Activated naive CD8-positive, alpha-beta T cell treated with anti-CD3 and anti-CD28 coated beads, Interleukin-2, amount 50 U/mL, for 24 hours (primary cell): ENCODE data around the gene TICAM1.
A peak's percentile ranks its signal among the peaks of the same experiment; 100 is the strongest.
"Not testable (repeated sequence)": the region's sequence is repeated elsewhere in the genome, so short reads cannot be mapped to it uniquely, and the experiment has no call there.

Experiments used
- ATAC-seq: fragments of 150-1000 bp; cut with Tn5 transposase; one replicate; pipeline ENCODE4 v1.10.0; 2021
- DNase-seq: peaks from one replicate; pipeline ENCODE4 v3.0.0; 2021
- H3K27ac Mint-ChIP-seq: one replicate; pipeline ENCODE4 v1.8.0; 2021; ENCODE audit warnings: mild to moderate bottlenecking, mixed read lengths
- H3K27me3 Mint-ChIP-seq: one replicate; pipeline ENCODE4 v1.8.0; 2021; ENCODE audit warnings: mixed read lengths
- H3K36me3 Mint-ChIP-seq: one replicate; pipeline ENCODE4 v1.8.0; 2021; ENCODE audit warnings: low read depth, mixed read lengths
- H3K4me1 Mint-ChIP-seq: one replicate; pipeline ENCODE4 v1.8.0; 2021; ENCODE audit warnings: mixed read lengths
- H3K4me3 Mint-ChIP-seq: one replicate; pipeline ENCODE4 v1.8.0; 2021; ENCODE audit warnings: mild to moderate bottlenecking, moderate library complexity, mixed read lengths
- H3K9me3 Mint-ChIP-seq: one replicate; pipeline ENCODE4 v1.8.0; 2021; ENCODE audit warnings: mixed read lengths

TICAM1 gene

GRCh38 chr19:4803736-4804695 lies 27.5 kb downstream of the TICAM1 start:
- Mint-ChIP-seq H3K27ac (no peak overlapping the region), H3K4me3 (no peak overlapping the region), H3K4me1 (no peaks in the 10 kb centered on the region), H3K36me3 (peaks cover 2% of the 10 kb centered on the region), H3K27me3 (no peaks in the 10 kb centered on the region), H3K9me3 (no peaks in the 10 kb centered on the region)
- DNase-seq (peak; percentile 80), ATAC-seq (peak; percentile 80)

GRCh38 chr19:4802711-4803110 lies 28.8 kb downstream of the TICAM1 start:
- Mint-ChIP-seq H3K36me3 (peaks cover 5% of the 10 kb centered on the region), H3K27me3 (no peaks in the 10 kb centered on the region), H3K9me3 (no peaks in the 10 kb centered on the region), H3K4me1 (no peaks in the 10 kb centered on the region), H3K27ac (no peak overlapping the region), H3K4me3 (no peak overlapping the region)
- ATAC-seq (no peak), DNase-seq (no peak)

GRCh38 chr19:4801085-4801619 lies 30.4 kb downstream of the TICAM1 start:
- Mint-ChIP-seq H3K4me3 (no peak overlapping the region), H3K27ac (no peak overlapping the region), H3K36me3 (peaks cover 16% of the 10 kb centered on the region), H3K9me3 (no peaks in the 10 kb centered on the region), H3K27me3 (no peaks in the 10 kb centered on the region), H3K4me1 (peaks cover 8% of the 10 kb centered on the region)
- ATAC-seq, result no peak
- no peak for DNase-seq

- DNase-seq (no peak), ATAC-seq (no peak)
- Mint-ChIP-seq H3K27me3 (no peaks in the 10 kb centered on the region), H3K4me3 (no peak overlapping the region), H3K9me3 (no peaks in the 10 kb centered on the region), H3K27ac (no peak overlapping the region), H3K36me3 (peaks cover 16% of the 10 kb centered on the region), H3K4me1 (peaks cover 12% of the 10 kb centered on the region)
These were observed 30.9 kb downstream of the TICAM1 start for GRCh38 chr19:4800591-4801081.

GRCh38 chr19:4795400-4795799 lies 36.1 kb downstream of the TICAM1 start:
- Mint-ChIP-seq H3K36me3 (peaks cover 39% of the 10 kb centered on the region), H3K27me3 (no peaks in the 10 kb centered on the region), H3K4me1 (peaks cover 45% of the 10 kb centered on the region), H3K27ac (peak overlapping the region; percentile 57), H3K4me3 (peak overlapping the region; percentile 42), H3K9me3 (no peaks in the 10 kb centered on the region)
- ATAC-seq (no peak), DNase-seq (no peak)

- Mint-ChIP-seq H3K4me3 (peak overlapping the region; percentile 42), H3K9me3 (no peaks in the 10 kb centered on the region), H3K27me3 (no peaks in the 10 kb centered on the region), H3K36me3 (peaks cover 39% of the 10 kb centered on the region), H3K4me1 (peaks cover 45% of the 10 kb centered on the region), H3K27ac (peak overlapping the region; percentile 57)
- no peak for ATAC-seq
- DNase-seq, result no peak
These were observed 36.5 kb downstream of the TICAM1 start for GRCh38 chr19:4794971-4795370.

GRCh38 chr19:4793278-4793677 lies 38.2 kb downstream of the TICAM1 start:
- Mint-ChIP-seq H3K4me3 (peak overlapping the region; percentile 86), H3K27ac (peak overlapping the region; percentile 88)

GRCh38 chr19:4792866-4793195 lies 38.7 kb downstream of the TICAM1 start:
- not testable (repeated sequence) for H3K27me3 Mint-ChIP-seq, DNase-seq, H3K9me3 Mint-ChIP-seq, ATAC-seq
- Mint-ChIP-seq H3K27ac (peak overlapping the region; percentile 88), H3K36me3 (peaks cover 34% of the 10 kb centered on the region), H3K4me3 (peak overlapping the region; percentile 86), H3K4me1 (peaks cover 45% of the 10 kb centered on the region)

More at GRCh38 chr19:4793278-4793677, 38.2 kb downstream of the TICAM1 start:
- not testable (repeated sequence) for DNase-seq, H3K9me3 Mint-ChIP-seq, H3K27me3 Mint-ChIP-seq, ATAC-seq
- Mint-ChIP-seq H3K4me1 (peaks cover 45% of the 10 kb centered on the region), H3K36me3 (peaks cover 34% of the 10 kb centered on the region)

- H3K27me3 Mint-ChIP-seq, H3K9me3 Mint-ChIP-seq, DNase-seq, ATAC-seq: not testable (repeated sequence)
- H3K4me3 Mint-ChIP-seq, result peak overlapping the region; percentile 86
- H3K27ac Mint-ChIP-seq, result peak overlapping the region; percentile 88
- H3K36me3 Mint-ChIP-seq, result peaks cover 29% of the 10 kb centered on the region
- peaks cover 45% of the 10 kb centered on the region for H3K4me1 Mint-ChIP-seq
These were observed 39.3 kb downstream of the TICAM1 start for GRCh38 chr19:4792019-4792865.

- H3K27me3 Mint-ChIP-seq, result no peaks in the 10 kb centered on the region
- peak within 1 kb of the TSS; percentile 86 for H3K4me3 Mint-ChIP-seq
- no peaks in the 10 kb centered on the region for H3K9me3 Mint-ChIP-seq
- ATAC-seq, result peak; percentile 97
- H3K36me3 Mint-ChIP-seq, result peaks cover 24% of the 10 kb centered on the region
- DNase-seq, result peak; percentile 99
- peaks cover 40% of the 10 kb centered on the region for H3K4me1 Mint-ChIP-seq
- H3K27ac Mint-ChIP-seq, result peak within 1 kb of the TSS; percentile 89
These were observed 40.1 kb downstream of the TICAM1 start, which contains the start of gene FEM1A for GRCh38 chr19:4791183-4792018. FEM1A (plus strand) TSS chr19:4791734; CDS start chr19:4791855, 121 bp downstream.

GRCh38 chr19:4786412-4787016 lies 45.0 kb downstream of the TICAM1 start:
- H3K27me3 Mint-ChIP-seq, result peaks cover 11% of the 10 kb centered on the region
- H3K4me3 Mint-ChIP-seq, ATAC-seq, H3K27ac Mint-ChIP-seq, H3K4me1 Mint-ChIP-seq, DNase-seq, H3K36me3 Mint-ChIP-seq, H3K9me3 Mint-ChIP-seq: not testable (repeated sequence)

- Mint-ChIP-seq H3K9me3 (peaks cover 4% of the 10 kb centered on the region), H3K4me3 (no peak overlapping the region), H3K4me1 (peaks cover 2% of the 10 kb centered on the region), H3K27me3 (peaks cover 16% of the 10 kb centered on the region), H3K27ac (no peak overlapping the region), H3K36me3 (no peaks in the 10 kb centered on the region)
- DNase-seq (no peak), ATAC-seq (no peak)
These were observed 49.7 kb downstream of the TICAM1 start for GRCh38 chr19:4781801-4782200.

GRCh38 chr19:4780860-4781259 lies 50.7 kb downstream of the TICAM1 start:
- H3K27ac Mint-ChIP-seq, result no peak overlapping the region
- H3K4me3 Mint-ChIP-seq, result no peak overlapping the region
- peaks cover 4% of the 10 kb centered on the region for H3K9me3 Mint-ChIP-seq
- peaks cover 14% of the 10 kb centered on the region for H3K27me3 Mint-ChIP-seq
- H3K4me1 Mint-ChIP-seq, result peaks cover 2% of the 10 kb centered on the region
- H3K36me3 Mint-ChIP-seq, result no peaks in the 10 kb centered on the region
- ATAC-seq, result no peak
- DNase-seq, result no peak
